GM19455 (cell line): Measurements from ENCODE around the gene MTCL1.

Experiments
- ATAC-seq: cut with Tn5 transposase; IDR thresholded peaks from one replicate; pipeline ENCODE4 v1.9.1; 2021; ENCODE audit not compliant: unreplicated experiment

MTCL1 gene

DNA sequence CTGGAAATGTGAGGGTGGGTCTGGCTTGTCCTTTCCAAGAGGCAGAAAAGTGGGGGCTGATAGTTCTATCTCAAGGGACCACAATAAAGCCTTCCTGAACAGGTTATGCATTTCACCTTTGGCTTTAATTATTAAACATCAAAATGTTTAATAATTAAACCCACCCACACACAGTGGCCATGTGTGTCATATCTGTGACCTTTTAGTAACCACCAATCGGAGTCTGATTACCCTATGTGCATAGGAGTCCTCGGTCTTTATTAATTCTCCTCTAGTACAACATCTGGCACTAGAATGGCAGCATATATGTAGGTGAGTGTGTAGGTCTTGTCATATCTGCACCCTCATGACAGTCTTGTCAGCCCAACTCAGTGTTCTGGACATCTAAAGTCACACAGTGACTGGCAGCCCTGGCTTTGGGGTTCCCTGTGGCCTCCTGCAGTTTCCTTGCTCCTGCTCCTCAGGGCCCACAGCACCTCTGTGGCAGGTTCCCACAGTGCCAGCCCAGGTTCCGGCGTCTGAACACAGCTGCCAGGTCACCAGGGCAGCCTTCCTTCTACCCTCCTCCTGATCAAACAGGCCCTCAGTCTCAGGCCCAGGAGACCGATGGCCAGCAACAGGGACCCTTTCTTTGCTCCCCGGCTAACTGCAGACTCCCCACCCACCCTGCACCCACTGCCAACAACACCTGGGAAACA lies 100.9 kb downstream of the MTCL1 start:
- ATAC-seq = no peak

DNA sequence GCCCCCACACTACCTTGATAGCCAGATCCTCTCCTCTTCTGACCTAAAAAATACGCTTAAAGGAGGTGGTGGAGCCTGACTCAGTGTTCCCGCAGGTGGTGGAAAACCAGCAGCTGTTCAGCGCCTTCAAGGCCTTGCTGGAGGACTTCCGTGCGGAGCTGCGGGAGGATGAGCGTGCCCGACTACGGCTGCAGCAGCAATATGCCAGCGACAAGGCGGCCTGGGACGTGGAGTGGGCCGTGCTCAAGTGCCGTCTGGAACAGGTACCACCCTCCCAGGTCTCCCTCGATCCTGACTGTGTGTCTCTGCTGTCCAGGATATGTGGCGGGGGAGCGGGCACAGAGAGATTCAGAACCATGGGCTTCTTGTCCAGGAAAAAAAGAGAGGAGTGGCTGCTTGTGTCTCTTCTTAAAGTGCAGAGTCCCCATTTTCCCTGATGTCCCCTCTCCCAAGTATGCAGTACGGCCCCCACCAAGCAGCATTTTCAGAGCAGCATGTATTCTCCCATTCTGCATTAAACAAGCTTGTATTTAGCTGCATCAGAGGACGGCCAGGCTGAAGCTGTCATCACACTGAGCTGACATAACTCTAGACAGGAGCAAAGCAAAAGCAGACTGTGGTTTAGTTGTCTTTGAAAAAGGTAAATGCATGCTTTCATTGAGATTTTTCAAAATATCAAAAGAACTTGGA lies 101.6 kb downstream of the MTCL1 start:
- no peak for ATAC-seq

DNA sequence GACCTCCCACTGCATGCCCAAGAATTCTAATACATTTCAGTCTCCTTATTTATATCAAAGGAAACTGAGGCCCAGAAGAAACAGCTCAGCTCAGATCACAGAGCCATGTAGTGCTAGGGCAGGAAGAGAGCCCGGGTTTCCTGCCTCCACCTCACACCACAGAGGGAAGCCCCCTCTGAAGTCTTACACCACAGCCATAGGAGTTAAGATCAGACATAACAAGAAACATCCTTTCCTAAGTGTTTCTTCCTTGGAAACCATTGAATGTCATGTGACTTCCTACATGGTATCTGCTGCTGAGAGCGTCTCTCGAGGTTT lies 102.1 kb downstream of the MTCL1 start:
- ATAC-seq = no peak

DNA sequence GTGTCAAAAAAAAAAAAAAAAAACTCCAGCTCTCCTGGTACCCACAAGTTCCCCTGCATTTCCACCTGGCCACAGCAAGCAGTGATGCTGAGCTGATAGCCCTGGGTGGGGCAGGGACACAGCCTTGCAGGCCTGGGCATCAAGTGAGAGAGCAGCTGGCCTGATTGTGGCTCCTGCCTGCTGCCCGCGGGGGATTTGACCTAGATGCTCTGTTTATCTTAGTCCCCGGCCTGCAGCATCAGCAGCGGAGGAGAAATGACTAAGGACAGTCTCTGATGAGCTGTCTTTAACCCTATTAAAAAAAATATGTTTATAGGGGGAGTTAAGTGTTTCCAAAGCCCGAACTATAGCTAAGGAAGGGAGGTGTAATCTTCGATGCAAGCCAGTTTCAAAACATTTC lies 102.6 kb downstream of the MTCL1 start:
- ATAC-seq = no peak

DNA sequence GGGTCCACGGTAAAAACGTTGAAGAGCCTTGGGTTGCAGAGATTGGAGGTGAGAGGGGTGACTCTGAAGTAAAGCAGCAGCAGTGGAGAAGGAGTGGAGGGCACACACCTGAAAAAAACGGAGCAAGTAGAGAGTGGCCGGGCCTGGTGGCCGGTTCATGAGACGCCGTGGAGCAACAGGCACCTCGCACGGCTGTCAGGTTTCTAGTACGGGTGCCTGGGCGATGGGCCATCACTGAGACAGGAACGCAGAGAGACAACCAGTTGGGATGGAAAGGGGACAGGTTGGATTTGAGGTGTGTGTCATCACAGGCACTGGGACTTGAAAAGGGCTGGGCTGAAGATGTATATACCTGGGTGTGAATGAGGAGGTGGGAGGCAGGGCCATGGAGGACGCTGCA lies 104.2 kb downstream of the MTCL1 start:
- no peak for ATAC-seq

DNA sequence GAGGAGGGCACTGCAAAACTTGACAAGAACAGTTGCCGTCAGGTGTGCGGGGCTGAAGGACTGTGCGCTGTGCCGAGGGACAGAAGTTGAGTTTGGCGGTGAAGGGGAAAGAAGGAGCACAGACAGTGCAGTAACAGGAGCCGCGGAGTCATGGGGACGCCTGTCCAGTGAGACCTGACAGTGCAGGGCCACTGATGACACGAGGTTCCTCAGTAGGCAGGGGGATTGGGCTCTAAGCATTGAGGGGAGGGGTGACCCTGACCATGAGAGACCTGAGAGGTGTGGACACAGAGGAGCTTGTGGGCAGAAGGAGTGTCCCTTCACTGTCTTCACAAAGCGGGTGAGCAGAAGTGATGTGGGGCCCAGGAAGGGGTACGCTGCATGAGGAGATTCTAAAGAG lies 104.8 kb downstream of the MTCL1 start:
- ATAC-seq = no peak

DNA sequence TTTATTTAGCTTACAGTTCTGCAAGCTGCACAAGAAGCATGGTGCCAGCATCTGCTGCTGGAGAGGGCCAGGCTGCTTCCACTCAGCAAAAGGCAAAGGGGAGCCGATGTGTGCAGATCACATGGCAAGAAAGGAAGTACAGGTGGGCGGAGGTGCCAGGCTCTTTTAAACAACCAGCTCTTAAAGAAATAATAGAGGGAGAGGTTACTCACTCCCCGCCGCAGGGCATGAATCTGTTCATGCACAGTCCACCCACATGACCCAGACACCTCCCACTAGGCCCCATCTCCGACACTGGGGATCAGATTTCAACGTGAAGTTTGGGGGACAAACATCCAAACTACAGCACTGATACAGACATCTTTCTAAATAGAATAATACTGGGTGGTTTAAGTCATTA lies 105.8 kb downstream of the MTCL1 start:
- no peak for ATAC-seq

DNA sequence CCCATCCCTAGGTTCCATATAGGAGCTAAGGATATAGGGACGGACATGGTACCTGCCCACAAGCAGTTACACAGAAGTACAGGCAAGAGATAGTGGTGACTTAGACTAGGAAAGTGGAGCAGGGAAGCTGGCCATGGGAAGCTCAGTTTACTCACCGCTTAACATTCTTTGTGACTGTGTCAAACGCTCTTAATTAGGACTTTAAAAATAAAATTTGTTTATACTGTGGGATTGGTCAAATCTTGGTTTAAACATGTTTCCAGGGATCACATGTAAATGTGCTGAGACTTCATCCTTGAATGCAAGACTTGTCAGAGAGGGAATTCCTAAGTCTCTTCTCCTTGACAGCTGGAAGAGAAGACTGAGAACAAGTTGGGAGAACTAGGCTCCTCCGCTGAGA lies 107.3 kb downstream of the MTCL1 start:
- no peak for ATAC-seq

DNA sequence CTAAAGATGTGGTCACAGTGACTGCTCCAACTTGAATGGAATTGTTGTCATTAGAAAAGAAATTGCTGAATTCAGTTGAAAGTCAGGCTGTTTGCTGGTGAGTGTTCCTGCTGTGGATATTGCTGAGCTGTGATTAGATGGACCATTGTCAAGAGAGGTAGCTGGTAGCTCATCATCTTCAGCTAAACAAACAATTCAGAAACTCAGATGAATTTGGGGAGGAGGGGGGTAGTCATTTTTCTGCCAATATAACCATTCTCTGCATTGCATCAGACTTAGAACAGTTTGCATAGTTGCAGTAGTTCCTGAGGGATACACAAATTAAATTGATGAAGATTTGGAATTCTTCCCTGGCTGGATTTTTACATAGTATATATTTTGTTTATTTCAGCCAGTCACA lies 108.3 kb downstream of the MTCL1 start:
- no peak for ATAC-seq

DNA sequence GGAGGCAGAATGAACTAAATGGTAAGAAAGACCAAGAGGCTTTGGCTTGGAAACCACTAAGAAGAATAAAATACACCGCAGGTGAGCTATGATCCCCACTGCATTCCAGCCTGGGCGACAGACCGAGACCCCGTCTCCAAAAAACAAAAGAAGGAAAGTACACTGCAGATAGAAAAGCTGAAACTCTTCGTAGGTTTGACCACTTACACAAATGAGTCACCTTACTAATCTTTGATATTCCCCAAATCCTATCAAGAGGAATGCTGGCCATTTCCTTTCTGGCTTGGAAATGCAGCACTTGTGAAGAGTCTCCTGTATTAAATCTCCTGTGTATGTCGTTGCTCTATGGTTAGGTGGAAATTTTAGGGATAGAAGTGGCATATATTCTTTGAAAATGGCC lies 108.8 kb downstream of the MTCL1 start:
- ATAC-seq = no peak

DNA sequence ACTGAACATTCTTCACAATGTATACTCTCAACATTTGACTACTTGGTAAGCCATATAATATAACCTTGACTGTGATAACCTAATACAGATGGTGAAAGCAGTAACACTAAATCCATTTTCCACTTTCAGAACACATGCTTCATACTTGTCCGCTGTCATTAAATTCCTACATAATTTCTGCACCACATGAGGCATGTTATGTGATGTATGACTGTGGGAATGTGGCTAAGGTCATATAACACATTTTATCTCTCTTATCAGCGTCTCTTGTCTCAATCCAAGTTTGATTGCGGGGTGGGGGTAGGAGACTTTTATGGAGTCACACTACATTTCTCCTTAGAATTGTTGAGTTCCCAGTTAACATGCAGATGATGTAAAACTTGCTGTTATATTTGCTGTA lies 110.9 kb downstream of the MTCL1 start:
- ATAC-seq = no peak

DNA sequence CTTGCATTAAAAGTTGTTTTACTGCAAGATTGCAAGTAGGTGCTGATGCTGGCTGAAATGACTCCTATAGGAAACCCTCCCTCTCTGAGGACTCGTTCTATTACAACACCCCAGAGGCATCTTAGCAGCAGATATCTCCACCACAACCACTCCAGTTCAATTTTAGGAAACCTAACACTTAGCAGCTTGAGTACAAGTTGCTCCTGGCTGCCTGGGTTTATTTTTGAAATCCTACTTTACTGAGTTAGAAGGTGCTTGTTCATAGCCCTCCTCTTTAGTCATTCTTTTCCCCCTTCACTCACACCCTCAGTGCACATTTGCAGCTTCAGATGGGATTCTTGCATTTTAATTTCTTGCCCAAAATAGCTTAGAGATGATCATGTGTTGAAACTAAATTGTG lies 111.5 kb downstream of the MTCL1 start:
- no peak for ATAC-seq

DNA sequence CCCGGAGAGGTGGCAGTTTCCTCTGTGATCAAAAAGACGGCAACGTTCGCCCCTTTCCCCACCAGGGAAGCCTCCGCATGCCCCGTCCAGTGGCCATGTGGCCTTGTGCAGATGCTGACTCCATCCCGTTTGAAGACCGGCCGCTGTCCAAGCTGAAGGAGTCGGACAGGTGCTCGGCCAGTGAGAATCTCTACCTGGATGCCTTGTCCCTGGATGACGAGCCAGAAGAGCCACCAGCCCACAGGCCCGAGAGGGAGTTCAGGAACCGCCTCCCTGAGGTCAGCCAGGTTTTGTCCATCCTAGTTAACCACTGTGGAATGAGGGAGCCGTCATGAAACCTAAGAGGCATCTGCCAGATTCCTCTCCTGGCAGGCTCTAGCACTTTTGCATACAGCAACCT lies 113.6 kb downstream of the MTCL1 start:
- ATAC-seq = no peak

DNA sequence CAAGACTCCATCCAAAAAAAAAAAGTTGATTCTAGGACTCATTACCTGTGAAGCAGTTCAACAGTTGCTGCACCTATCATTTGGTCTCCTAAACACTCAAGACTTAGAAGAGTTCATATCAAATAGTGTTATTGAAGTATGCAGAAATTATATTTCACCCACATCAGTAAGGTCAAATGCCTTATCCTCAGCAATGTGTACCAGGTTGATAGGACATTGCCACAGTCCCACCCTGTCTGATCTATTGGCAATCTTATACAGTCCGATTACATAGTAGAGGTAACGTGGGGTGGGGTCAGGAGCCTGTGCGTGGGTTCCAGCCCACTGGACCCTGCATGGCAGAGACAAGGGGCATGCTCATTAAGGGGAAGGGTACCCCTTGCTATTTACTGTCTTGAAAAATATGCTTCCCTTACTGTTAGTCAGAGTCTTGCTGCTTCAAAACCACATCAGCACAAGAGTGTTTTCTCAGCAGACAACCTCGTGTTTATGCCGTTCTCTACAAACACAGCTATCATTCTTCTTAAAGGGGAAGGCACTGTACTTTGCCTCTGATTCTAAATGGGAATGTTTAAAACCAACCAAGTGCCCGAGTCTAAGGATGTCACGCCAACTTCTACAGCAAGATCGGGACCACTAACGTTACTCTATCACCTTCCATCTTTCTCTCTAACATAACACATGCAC lies 115.2 kb downstream of the MTCL1 start:
- ATAC-seq = no peak

DNA sequence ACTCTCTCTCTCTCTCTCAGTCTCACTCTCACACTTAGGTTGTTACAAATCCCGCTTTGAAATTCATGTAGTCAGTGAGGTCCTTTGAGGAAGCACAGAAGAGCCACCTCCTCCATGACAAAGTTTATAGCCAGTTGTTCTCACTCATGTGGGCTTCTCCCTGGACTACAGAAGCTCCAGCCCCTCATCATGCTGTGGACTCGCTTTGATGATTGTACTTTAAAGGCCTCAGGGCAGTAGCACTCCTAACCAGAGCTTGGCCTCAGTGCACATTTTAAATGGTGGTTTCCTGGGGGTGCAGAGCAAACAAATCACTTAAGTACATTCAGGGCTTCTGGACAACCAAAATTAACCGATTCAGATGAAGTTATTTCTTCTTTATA lies 115.7 kb downstream of the MTCL1 start:
- ATAC-seq = no peak

DNA sequence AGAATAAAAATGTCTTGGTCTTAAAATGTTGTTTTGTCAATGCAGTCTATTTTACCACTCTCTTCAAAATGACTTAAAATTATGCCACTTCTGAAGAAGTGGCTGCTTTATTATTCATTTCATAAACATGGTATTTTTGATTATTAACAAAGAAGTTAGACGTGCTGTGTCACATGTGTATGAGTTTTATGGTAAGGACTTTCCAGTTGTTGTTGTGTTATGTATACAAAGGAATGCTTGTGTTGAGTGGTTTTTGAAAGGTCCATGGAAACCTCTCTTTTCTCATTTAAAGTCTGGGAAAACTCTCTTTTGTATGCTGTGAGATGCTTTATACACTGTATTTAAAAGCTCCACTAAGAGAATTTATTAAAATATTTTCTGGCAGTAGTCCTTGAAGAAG lies 116.2 kb downstream of the MTCL1 start:
- no peak for ATAC-seq

DNA sequence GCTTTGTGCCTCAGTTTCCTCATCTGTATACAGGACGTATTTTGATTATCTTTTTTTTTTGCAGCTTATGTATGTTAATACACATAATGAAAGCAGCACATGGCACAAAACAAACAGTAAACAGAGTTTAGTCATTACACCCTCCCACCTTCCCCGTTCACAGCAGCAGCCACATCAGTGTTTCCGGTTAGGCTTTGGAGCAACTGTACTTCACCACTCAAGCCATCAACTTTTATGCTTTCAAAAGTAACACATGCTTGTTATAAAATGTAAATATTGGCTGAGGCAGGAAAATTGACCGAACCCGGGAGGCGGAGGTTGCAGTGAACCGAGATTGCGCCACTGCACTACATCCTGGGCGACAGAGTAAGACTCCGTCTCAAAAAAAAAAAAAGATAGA lies 117.3 kb downstream of the MTCL1 start:
- no peak for ATAC-seq

DNA sequence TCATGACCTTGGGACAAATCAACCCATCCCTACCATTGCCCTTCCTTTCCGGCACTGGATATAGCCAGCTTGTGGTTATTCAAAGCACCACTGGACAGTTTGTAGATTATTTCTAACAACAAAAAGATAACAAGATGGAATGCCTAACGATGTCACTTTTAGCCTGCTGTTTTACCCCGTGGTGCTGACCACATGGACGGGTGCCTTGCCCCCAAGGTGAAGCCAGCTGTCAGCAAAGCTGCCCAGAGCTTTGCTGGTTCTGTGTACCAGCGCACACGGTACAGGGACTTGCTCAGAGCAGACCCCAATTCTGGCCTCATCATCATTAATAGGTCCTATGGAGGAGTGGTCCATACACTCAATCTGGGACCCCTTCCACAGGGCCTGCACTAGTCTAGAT lies 118.2 kb downstream of the MTCL1 start:
- no peak for ATAC-seq

DNA sequence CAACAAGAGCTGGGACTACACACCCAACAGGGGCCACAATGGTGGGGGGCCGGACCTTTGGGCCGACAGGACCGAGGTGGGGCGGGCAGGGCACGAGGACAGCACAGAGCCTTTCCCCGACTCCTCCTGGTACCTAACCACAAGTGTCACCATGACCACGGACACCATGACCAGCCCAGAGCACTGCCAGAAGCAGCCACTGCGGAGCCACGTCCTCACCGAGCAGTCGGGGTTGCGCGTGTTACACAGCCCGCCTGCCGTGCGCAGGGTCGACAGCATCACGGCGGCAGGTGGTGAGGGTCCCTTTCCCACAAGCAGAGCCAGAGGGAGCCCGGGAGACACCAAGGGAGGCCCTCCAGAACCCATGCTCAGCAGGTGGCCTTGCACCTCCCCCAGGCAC lies 119.5 kb downstream of the MTCL1 start:
- no peak for ATAC-seq

DNA sequence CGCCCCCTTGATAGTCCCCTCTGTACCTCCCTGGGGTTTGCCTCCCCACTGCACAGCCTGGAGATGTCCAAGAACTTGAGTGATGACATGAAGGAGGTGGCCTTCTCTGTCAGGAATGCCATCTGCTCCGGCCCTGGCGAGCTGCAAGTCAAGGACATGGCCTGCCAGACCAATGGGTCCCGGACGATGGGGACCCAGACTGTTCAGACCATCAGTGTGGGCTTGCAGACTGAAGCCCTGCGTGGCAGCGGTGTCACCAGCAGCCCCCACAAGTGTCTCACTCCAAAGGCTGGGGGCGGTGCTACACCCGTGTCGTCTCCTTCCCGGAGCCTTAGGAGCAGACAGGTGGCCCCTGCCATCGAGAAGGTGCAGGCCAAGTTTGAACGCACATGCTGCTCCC lies 119.9 kb downstream of the MTCL1 start:
- no peak for ATAC-seq

DNA sequence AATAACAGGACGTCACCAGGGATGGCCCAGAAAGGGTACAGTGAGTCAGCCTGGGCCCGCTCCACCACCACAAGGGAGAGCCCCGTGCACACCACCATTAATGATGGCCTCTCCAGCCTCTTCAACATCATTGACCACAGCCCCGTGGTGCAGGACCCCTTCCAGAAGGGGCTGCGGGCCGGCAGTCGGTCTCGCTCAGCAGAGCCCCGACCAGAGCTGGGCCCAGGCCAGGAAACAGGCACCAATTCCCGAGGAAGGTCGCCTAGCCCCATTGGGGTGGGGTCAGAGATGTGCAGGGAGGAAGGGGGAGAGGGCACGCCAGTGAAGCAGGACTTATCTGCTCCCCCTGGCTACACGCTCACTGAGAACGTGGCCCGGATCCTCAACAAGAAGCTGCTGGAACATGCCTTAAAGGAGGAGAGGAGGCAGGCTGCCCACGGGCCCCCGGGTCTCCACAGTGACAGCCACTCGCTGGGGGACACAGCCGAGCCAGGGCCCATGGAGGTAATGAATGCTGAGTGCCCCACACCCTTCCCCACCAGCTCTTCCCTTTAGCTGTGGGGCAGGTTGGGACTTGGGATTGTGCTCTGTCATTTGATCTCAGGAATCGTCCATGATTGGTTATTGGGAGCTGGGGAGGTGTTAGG lies 120.5 kb downstream of the MTCL1 start:
- ATAC-seq = no peak

DNA sequence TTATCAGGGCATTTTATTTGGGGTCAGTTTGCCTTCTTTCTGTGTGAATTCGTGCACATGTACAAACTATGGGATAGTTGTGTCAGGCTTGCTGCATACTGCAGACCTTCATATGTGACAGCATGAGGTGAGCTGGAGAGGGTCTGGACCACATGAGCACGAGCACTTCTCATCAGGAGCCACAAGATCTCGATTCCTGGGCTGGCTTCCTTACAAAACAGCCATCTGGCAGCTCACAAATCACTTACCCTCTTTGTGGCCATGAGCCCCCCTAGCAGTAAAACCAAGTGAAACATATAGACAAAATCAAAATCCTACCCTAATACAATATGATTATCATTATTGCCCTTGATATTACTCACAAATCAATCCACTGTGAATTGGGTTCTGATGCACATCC lies 121.2 kb downstream of the MTCL1 start:
- ATAC-seq = no peak
